NCI-H226 (cell line): ENCODE data around the gene ZNF317.
A peak's percentile ranks its signal among the peaks of the same experiment; 100 is the strongest.
"Not testable (repeated sequence)": the region's sequence is repeated elsewhere in the genome, so short reads cannot be mapped to it uniquely, and the experiment has no call there.

Source experiments
- DNase-seq: peaks from one replicate; pipeline ENCODE4 v3.0.0-alpha.2; 2015

The ZNF317 gene

DNA sequence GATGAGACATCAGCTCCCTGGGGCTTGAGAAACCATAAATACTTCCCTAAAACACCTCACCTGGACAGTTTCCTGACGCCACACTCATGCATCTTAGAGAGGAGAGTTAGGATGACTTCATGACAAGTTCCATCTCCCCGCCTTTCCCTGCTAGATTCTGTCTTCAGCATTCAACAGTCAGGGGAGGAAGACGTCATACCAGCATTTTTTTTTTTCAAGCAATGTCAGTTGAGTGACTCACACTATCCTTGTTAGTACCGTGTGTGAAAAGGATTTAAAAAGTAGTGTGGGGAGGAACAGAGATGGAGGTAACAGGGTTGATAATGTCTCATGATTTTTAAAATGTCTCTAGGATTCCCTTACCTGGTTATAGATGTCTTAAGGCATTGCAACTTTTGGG is 38.7 kb downstream of the ZNF317 start, which contains the start of gene OR7D2:
Gene OR7D2, plus strand, starts transcription at position 79 of the 400 bp plus-strand sequence. CDS start 6,803 bp downstream, outside the sequence.
- DNase-seq: no peak

DNA sequence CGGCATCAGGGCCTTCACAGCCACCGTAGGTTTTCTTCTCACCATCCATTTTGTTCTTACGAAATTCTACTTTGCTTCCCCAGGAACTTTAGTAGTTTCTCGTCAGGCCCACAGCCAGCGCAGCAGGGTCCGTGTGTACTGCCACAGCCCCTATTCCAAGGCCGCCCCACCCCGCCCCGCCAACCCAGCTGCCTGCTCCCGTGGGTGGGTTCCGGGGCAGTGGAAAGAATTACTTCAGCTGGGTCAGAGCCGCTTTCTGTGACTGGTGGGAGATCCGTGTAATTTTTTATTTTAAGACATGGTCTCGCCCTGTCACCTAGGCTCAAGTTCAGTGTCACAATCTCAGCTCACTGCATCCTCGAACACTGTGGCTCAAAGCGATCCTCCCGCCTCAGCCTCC is 42.8 kb downstream of the ZNF317 start:
- no peak for DNase-seq

- no peak for DNase-seq
Observed at GRCh38 chr19:9187191-9187590, 47.0 kb downstream of the ZNF317 start.

DNA sequence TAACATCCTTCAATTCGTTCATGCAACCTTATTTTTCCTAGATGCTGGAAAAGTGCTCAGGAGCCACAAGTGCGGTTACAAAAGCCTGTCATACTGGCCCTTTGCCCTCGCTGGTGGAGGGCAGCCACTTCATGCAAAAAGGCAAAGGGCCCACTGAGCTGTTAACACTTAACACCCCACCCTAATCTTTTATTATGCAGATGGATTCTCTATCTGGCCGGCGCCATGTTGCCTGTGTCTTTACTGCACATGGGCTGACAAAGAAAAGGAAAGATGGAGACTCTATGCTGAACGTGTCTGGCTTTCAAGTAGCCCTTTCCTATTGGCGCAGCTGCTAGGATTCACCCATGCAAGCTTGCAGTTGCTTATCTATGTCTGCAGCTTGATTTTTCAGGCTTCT is 49.3 kb downstream of the ZNF317 start:
- DNase-seq: no peak

- not testable (repeated sequence) for DNase-seq
Observed at GRCh38 chr19:9198044-9198443, 57.8 kb downstream of the ZNF317 start.

DNA sequence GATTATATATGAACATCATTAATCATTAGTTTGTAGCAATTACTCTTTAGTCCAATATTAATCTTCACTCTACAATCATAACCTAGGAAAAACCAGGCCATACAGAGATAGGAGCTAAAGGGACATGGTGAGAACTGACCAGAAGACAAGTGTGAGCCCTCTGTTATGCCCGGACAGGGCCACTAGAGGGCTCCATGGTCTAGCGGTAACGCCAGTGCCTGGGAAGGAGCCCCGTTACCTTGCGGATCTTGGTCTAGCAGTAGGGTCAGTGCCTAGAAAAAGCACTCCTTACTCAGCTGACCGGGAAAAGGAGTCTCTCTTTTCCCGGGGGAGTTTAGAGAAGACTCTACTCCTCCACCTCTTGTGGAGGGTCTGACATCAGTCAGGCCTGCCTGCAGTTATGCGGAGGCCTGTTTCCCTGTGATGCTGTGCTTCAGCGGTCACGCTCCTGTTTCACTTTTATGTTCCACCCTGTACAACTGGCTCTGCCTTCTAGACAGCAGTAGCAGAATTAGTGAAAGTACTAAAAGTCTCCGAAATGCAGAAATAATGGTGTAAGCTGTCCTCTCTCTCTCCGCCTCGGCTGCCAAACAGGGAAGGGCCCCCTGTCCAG is 65.4 kb downstream of the ZNF317 start:
- peak; percentile 27 for DNase-seq
